ENCODE data around the gene FXR2. TPM values are rescaled to one million over a fixed set of nuclear protein-coding genes. Genes with fewer than 3 reads are reported as not detected.

The FXR2 gene
- total RNA-seq, 1 experiment from 2014 or later = 49.7 TPM

DNA sequence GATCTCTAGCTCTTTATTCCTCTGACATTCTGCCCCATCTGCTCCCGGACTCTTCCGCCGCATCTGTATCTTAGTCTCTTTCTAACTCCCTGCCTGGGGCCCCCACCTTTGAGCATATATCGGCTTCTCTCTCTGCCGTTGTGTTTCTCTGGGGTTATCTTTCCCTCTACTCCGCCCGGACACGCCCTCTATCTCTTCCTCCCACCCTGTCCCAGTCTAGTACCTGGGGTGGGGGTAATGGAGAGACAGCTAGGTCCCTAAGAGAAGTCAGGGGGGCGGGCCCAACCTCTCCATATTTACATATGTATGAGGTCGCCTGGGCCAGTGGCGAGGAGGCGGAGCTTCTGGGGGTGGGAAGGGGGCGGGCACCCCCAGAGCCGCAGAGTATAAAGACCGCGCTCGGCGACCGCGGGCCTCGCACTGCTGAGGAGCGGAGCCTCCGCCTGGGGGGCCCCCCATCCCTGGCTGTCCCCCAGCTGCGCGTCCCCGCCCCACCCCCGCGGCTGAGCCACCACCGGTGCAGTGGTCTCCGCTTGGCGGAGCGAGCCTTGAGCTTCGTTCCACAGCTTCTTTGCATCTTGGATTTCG is 35.9 kb upstream of the FXR2 start, which contains the start of gene ATP1B2:
TSS of gene ATP1B2 (plus strand) at position 418 of the 588 bp plus-strand sequence. CDS start 593 bp downstream, outside the sequence.
- no peak within 1 kb of the TSS for H2AFZ ChIP-seq (ENCODE audit: low read depth, low read length, poor library complexity, severe bottlenecking)
- H3K9ac ChIP-seq (ENCODE audit: low read length) = no peak within 1 kb of the TSS
- H3K36me3 ChIP-seq (ENCODE audit: control insufficient read depth in 1 of 2, insufficient read depth in 2 of 2, low read length in 2 of 2) = no peaks in the 10 kb centered on the region
- H3K9me3 ChIP-seq (ENCODE audit: control insufficient read depth in 1 of 2, insufficient read depth in 1 of 2, low read depth in 1 of 2, low read length in 2 of 2) = no peaks in the 10 kb centered on the region
- DNase-seq (ENCODE audit: low read depth, low spot score) (no peak), ATAC-seq (peak; percentile 60)
- no peak within 1 kb of the TSS for H3K27ac ChIP-seq (ENCODE audit: low read depth, low read length)
- RAD21 ChIA-PET (ENCODE audit: low non-redundant PET in 1 of 2, low total read pairs in 2 of 2, uncharacterized antibody in 2 of 2, unreplicated experiment in 2 of 2) = no interaction called here
- H3K4me1 ChIP-seq (ENCODE audit: control insufficient read depth in 1 of 2, insufficient read depth in 2 of 2, low read length in 2 of 2) = no peaks in the 10 kb centered on the region
- BruUV-seq (replicated peaks) = no TSS peak
- POLR2A ChIA-PET = no interaction called here
- intact Hi-C loops (cut with micrococcal nuclease) = no loop called here
- H3K27me3 ChIP-seq (ENCODE audit: insufficient read depth, low read length) = no peaks in the 10 kb centered on the region; the same call in 1 of the 2 replicates
- no peaks in the 10 kb centered on the region for H4K20me1 ChIP-seq (ENCODE audit: insufficient read depth)
- no peak within 1 kb of the TSS for H3K4me2 ChIP-seq (ENCODE audit: low read length)
- no peak within 1 kb of the TSS for H3K4me3 ChIP-seq (replicated peaks in 1 of 2; ENCODE audit: low read depth in 1 of 2, low read length in 2 of 2)
- CTCF ChIA-PET = no interaction called here
- TF ChIP-seq ZNF274 (IDR thresholded peaks at IDR 0.05; ENCODE audit: low read depth, low read length) (no peak), CEBPB (IDR thresholded peaks at IDR 0.05; ENCODE audit: low read depth) (no peak), YY1 (IDR thresholded peaks at IDR 0.05; ENCODE audit: extremely low read depth, insufficient replicate concordance, low read depth, low read length) (no peak), POLR2AphosphoS5 (IDR thresholded peaks at IDR 0.05; ENCODE audit: low read depth, low read length) (no peak), FOSL1 (IDR thresholded peaks at IDR 0.05; ENCODE audit: low read depth) (no peak), RAD21 (IDR thresholded peaks at IDR 0.05; ENCODE audit: low read depth) (no peak), TCF7L2 (IDR thresholded peaks at IDR 0.05; ENCODE audit: borderline replicate concordance, extremely low read depth, insufficient read depth, insufficient read length) (no peak), CBX3 (IDR thresholded peaks at IDR 0.05; ENCODE audit: low read depth) (no peak), SRF (IDR thresholded peaks at IDR 0.05; ENCODE audit: low read depth) (no peak), EGR1 (IDR thresholded peaks at IDR 0.05; ENCODE audit: low read depth) (no peak), EZH2phosphoT487 (IDR thresholded peaks at IDR 0.05; ENCODE audit: borderline replicate concordance) (no peak), ELF1 (IDR thresholded peaks at IDR 0.05; ENCODE audit: borderline replicate concordance, low read depth) (no peak), SP1 (IDR thresholded peaks at IDR 0.05; ENCODE audit: low read depth) (no peak), EZH2 (IDR thresholded peaks at IDR 0.05) (no peak), ZFX (IDR thresholded peaks at IDR 0.05) (no peak)
- TF ChIP-seq, protein P1, sequence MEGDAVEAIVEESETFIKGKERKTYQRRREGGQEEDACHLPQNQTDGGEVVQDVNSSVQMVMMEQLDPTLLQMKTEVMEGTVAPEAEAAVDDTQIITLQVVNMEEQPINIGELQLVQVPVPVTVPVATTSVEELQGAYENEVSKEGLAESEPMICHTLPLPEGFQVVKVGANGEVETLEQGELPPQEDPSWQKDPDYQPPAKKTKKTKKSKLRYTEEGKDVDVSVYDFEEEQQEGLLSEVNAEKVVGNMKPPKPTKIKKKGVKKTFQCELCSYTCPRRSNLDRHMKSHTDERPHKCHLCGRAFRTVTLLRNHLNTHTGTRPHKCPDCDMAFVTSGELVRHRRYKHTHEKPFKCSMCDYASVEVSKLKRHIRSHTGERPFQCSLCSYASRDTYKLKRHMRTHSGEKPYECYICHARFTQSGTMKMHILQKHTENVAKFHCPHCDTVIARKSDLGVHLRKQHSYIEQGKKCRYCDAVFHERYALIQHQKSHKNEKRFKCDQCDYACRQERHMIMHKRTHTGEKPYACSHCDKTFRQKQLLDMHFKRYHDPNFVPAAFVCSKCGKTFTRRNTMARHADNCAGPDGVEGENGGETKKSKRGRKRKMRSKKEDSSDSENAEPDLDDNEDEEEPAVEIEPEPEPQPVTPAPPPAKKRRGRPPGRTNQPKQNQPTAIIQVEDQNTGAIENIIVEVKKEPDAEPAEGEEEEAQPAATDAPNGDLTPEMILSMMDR (IDR thresholded peaks at IDR 0.05 in 2 of 3, conservative IDR thresholded peaks at IDR 0.05 in 1 of 3; ENCODE audit: borderline replicate concordance in 1 of 3, insufficient read depth in 1 of 3, low read depth in 2 of 3, low read length in 2 of 3) = no peak
- TF ChIP-seq, protein P2, sequence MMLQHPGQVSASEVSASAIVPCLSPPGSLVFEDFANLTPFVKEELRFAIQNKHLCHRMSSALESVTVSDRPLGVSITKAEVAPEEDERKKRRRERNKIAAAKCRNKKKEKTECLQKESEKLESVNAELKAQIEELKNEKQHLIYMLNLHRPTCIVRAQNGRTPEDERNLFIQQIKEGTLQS (IDR thresholded peaks at IDR 0.05) = no peak
- TF ChIP-seq, protein P3, sequence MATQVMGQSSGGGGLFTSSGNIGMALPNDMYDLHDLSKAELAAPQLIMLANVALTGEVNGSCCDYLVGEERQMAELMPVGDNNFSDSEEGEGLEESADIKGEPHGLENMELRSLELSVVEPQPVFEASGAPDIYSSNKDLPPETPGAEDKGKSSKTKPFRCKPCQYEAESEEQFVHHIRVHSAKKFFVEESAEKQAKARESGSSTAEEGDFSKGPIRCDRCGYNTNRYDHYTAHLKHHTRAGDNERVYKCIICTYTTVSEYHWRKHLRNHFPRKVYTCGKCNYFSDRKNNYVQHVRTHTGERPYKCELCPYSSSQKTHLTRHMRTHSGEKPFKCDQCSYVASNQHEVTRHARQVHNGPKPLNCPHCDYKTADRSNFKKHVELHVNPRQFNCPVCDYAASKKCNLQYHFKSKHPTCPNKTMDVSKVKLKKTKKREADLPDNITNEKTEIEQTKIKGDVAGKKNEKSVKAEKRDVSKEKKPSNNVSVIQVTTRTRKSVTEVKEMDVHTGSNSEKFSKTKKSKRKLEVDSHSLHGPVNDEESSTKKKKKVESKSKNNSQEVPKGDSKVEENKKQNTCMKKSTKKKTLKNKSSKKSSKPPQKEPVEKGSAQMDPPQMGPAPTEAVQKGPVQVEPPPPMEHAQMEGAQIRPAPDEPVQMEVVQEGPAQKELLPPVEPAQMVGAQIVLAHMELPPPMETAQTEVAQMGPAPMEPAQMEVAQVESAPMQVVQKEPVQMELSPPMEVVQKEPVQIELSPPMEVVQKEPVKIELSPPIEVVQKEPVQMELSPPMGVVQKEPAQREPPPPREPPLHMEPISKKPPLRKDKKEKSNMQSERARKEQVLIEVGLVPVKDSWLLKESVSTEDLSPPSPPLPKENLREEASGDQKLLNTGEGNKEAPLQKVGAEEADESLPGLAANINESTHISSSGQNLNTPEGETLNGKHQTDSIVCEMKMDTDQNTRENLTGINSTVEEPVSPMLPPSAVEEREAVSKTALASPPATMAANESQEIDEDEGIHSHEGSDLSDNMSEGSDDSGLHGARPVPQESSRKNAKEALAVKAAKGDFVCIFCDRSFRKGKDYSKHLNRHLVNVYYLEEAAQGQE (IDR thresholded peaks at IDR 0.05; ENCODE audit: low read depth) = no peak
- TF ChIP-seq, protein P4, sequence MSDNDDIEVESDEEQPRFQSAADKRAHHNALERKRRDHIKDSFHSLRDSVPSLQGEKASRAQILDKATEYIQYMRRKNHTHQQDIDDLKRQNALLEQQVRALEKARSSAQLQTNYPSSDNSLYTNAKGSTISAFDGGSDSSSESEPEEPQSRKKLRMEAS (IDR thresholded peaks at IDR 0.05) = no peak
- TF ChIP-seq, protein P5, sequence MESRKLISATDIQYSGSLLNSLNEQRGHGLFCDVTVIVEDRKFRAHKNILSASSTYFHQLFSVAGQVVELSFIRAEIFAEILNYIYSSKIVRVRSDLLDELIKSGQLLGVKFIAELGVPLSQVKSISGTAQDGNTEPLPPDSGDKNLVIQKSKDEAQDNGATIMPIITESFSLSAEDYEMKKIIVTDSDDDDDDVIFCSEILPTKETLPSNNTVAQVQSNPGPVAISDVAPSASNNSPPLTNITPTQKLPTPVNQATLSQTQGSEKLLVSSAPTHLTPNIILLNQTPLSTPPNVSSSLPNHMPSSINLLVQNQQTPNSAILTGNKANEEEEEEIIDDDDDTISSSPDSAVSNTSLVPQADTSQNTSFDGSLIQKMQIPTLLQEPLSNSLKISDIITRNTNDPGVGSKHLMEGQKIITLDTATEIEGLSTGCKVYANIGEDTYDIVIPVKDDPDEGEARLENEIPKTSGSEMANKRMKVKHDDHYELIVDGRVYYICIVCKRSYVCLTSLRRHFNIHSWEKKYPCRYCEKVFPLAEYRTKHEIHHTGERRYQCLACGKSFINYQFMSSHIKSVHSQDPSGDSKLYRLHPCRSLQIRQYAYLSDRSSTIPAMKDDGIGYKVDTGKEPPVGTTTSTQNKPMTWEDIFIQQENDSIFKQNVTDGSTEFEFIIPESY (IDR thresholded peaks at IDR 0.05; ENCODE audit: extremely low read depth, insufficient replicate concordance, low read length) = no peak
- no peaks in the 10 kb centered on the region for H3K9me2 ChIP-seq (ENCODE audit: insufficient read depth)
- no peaks in the 10 kb centered on the region for H3K79me2 ChIP-seq (ENCODE audit: insufficient read depth, low read length)
